OCI-M2 (cell line): ENCODE results near the gene LAMC1.
"Not testable (repeated sequence)": the region's sequence is repeated elsewhere in the genome, so short reads cannot be mapped to it uniquely, and the experiment has no call there.

Experiments used
- DNase-seq: peaks from one replicate; lab custom pipeline; 2025; ENCODE audit not compliant: unreplicated experiment; lab: John Stamatoyannopoulos, UW

Gene LAMC1

DNA sequence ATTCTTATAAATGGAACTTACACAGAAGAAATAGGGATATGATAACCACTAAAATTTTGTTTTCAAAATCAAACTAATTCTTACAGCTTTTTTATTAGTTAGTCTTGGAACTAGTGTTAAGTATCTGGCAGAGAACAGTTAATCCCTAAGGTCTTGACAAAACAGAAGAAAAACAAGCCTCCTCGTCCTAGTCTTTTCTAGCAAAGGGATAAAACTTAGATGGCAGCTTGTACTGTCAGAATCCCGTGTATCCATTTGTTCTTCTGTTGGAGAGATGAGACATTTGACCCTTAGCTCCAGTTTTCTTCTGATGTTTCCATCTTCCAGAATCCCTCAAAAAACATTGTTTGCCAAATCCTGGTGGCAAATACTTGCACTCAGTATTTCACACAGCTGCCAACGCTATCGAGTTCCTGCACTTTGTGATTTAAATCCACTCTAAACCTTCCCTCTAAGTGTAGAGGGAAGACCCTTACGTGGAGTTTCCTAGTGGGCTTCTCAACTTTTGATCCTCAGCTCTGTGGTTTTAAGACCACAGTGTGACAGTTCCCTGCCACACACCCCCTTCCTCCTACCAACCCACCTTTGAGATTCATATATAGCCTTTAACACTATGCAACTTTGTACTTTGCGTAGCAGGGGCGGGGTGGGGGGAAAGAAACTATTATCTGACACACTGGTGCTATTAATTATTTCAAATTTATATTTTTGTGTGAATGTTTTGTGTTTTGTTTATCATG lies 120.5 kb downstream of the LAMC1 start:
- no peak for DNase-seq

DNA sequence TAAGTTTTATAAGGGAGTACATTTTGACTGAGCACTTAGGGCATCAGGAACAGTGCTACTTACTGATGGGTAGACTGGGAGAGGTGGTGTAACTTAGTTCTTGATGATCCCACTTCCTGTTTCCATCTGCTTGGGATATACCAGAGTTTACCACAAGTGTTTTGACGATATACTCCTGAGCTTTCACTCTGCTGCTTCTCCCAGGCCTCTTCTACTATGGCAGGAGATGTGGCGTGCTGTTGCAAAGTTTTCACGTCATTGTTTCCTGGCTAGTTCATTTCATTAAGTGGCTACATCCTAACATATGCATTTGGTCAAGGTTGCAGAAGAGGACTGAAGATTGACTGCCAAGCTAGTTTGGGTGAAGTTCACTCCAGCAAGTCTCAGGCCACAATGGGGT lies 121.5 kb downstream of the LAMC1 start:
- DNase-seq, result no peak

DNA sequence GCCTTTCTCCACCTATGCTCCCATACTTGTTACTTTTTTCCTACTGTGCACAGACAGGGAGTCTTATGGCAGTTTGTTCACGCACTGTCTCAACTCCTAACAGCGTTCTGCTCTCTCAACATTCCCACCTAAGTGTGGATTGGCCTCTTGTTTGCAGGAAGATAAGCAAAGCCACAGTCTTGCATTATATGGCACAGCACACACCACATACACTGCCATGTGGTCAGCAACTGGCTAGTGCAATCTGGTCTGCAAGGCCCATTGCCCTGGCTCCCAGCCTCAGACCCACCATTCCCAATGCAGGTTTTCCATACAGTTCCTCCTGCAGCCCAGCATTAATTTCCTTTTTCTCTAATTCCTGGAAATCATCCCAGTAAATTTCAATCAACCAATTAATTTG lies 124.5 kb downstream of the LAMC1 start:
- no peak for DNase-seq

DNA sequence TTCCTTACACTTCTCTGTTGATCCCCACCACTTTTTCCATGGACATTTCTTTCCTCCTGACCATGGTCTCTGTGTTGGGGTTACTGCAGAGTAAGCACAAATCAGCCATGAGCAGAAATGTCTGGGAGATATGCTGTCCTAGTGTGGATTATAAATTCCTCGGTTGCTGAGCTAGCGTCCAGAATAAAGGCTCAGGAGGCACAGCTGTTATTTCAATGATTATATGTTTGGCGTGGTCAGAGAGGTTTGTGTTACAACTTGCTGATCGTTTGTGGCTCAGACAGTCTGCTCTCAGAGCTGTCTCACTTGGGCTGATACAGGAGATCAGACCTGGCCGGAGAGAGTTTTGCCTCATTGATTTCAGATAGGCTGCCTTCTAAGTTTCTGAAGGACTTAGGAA lies 125.4 kb downstream of the LAMC1 start:
- DNase-seq, result no peak

DNA sequence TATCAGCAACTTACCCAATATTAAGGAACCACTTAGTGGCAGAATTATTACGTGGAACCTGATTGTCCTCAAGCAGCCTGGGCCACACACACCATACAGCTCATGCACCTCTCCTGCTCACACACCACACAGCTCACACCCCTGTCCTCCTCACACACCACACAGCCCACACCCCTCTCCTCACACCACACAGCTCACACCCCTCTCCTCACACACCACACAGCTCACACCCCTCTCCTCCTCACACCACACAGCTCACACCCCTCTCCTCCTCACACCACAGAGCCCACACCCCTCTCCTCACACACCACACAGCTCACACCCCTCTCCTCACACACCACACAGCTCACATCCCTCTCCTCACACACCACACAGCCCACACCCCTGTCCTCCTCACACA lies 126.1 kb downstream of the LAMC1 start:
- no peak for DNase-seq

DNA sequence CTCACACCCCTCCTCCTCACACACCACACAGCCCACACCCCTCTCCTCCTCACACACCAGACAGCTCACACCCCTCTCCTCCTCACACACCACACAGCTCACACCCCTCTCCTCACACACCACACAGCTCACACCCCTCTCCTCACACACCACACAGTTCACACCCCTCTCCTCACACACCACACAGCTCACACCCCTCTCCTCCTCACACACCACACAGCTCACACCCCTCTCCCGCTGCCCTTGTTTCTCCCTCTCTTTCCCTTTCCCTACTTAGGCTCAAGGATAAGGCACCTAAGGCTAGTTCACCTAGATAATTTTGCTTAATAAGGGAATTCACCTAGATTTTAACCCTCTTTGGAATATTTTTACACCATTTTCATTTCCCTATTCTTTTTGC lies 126.8 kb downstream of the LAMC1 start:
- not testable (repeated sequence) for DNase-seq

DNA sequence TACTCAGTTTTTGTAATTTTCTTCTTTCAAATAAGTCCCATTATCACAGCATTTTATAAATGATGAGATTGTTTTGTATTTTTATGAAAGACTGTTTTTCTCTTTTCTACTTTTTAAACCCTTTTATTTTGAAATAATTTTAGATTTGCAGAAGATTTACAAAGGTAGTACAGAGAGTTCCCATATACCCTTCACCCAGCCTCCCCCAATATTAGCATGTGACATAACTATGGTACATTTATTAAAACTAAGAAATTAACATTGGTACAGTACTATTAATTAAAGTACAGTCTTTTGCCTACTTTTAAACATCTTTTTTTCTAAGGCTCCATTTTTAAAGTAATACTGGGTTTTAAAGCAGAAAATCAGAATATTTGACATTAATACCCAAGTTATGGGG lies 127.2 kb downstream of the LAMC1 start:
- no peak for DNase-seq

DNA sequence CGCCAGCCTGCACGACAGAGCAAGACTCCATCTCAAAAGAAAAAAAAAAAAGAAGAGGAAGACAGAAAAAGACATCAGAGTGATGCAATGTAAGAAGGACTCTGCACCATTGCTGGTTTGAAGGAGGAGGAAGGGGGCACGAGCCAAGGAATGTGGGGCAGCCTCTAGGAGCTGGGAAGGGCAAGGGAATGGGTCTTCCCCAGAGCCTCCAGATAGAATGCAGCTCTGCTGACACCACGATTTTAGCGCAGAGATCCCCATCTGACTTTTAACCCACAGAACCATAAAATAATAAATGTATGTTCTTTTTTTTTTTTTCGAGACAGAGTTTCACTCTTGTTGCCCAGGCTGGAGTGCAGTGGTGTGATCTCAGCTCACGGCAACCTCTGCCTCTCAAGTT lies 129.0 kb downstream of the LAMC1 start:
- no peak for DNase-seq

DNA sequence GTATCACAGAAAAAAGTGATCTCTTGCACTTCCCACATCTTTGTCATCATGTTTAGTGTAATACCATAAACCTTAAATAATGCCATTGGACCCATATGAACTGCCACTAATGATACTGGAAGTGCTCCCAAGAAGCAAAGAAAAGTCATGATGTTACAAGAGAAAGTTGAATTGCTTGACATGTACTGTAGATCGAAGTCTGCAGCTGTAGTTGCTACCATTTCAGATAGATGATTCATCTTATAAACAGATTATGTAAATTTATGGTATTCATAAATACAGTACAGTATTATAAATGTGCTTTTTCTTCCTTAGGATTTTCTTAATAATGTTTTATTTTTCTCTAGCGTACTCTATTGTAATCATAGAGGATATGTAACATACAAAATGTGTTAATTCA lies 132.7 kb downstream of the LAMC1 start:
- no peak for DNase-seq

DNA sequence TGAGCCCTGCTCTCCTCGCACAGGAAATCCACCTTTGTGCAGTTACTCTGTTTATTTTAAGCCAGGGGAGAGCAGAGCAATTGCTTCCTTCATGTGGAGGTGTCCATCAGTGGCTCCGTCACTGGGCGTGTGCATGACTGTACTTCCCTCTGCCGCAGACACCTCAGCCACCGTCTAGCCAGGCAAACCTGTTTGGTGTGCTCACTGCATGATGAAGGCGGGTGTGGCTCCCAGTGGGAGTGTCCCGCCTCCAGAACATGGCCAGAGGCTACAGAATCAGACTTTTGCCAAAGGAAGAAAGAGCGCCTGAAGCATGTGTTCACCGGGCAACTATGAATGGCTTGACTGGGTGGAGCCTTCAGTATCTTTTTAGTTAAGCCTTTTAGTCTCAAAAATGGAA lies 136.7 kb downstream of the LAMC1 start:
- DNase-seq, result no peak

DNA sequence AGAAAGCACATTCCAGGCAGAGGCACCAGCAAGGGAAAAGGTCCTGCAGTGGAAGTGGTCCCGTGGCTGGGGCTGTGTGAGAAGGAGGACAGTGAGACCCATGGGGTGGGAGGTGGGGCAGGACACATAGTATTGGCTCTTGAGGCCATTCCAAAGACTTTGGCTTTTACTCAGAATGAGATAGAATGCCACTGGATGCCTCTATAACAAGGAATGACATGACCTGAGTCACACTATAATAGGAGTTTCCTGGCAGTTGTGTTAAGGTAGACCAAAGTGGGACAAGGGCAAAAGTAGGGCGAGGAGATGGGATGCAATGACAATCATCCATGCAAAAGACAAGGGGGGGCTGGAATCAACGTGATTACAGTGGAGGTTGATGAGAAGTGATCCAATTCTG lies 138.2 kb downstream of the LAMC1 start:
- DNase-seq, result no peak

DNA sequence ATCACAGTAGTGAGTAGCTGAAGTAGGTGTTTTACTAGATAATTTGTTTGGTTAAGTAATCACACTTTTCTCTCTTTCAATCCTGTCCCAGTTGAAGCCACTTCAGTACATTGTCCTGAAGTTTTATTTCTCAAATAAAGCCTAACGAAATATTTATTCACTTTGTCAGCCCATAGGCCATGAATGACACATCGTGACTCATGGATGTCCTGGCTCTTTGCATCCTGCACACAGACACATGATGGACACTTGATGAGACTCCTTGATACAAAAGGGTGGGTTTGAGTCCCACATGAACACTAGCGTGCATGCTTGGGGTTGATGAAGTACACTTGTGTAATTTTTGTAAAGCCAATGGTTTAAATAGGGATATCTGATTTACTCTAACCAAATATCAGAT lies 140.1 kb downstream of the LAMC1 start:
- DNase-seq, result no peak

DNA sequence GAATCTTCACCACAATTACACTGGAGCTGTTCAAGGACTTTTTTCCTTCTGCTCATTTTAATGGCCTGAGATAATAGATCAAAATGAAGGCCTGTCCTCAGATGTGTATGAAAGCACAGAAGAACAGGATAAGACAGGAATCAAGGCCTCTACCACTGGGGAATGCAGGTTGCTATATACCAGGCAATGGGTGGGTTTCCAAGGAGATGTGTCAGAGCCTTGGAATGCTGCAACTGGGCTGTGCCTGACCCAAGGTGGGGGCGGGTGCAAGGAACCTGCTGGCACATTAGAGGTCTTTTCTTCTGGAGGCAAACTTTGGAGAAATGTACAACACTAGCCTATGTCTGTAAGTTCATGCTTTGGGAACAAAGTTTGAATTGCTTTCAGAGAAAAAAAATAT lies 141.1 kb downstream of the LAMC1 start:
- no peak for DNase-seq

DNA sequence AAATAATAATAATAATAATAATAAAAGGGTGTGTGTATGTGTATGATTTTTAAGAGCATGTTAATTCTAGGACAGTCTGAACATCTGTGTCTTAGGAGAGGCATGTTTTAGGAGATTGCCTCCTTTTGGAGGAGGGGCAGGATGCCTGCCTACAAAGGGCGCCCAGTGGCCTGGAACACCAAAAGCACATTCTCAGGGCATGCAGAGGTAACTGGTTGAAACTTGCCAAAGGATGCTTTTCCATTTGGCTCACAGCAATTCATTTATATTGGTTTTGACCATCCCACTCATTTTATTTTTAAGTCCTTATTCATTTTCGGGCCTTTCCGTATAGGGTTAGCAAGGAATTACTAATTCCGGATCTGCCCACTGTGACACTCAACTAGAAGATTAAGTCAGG lies 141.7 kb downstream of the LAMC1 start:
- DNase-seq, result no peak

DNA sequence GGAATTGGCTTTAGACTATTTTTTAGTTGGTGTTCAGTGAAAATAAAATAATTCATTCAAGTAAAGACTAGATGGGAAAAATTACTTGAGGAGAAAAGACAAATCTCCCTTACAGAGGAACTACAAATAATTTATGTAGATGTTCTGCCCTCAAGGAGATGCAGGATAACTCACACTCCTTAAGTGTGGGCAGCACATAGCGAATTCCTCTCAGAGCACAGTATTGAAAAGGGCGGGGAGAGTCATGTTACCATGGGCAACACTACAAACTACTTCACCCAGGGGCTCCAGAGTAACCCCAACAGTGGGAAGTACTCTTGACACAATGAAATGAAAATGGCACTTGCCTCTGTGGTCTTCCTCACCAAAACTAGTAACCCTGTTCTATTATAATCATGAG lies 142.2 kb downstream of the LAMC1 start:
- no peak for DNase-seq

DNA sequence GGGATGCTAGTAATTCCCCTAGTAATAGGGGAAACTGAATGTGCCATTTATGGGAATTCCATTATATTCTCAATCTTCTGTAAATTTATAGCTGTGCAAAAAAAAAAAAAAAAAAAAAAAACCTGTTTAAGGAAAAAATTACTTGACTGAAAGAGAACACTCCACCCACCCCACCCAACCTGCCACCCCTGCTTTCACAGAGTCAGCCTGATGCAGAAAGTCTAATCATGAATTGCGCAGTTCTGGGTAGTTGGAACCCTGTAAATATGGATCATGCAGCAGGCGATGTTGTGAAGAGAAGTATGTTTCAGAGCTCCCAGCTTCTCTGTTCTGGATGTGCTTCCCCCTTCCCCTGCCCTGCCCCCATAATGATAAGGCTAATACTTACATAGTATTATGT lies 143.2 kb downstream of the LAMC1 start:
- DNase-seq, result no peak

DNA sequence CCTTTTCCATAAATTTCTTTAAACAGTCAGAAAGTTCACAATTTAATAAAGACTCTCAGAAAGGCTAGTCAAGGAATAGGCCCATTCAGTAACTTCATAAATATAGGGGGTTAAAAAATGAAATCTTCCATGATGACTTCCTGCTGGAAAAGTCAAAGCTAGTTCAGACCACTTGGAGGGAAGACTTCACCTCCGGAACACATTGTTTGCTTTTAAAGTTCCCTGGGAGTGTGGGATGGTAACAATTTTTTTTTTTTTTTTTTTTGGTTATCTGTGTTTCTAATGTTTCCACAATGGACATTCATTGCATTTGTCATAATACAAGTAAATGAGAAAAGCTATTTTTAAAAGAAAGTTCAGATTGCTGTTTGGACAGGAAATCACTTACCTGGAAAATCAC lies 144.5 kb downstream of the LAMC1 start:
- DNase-seq, result no peak

DNA sequence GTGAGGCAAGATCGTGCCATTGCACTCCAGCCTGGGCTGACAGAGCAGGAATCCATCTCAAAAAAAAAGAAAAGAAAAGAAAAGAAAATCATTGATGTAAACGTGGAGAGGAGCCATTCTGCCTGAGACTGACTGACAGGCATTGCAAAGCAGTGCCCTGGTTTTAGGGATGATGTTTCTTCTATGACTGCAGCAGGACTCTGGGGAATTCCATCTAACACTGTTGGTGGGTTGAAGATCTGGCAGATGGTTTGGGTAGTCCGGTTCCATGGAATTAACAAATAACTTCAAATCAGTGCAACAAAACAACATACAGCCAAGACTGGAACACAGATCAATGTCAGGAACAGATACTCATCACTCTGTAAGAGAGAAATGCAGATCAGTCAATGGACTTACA lies 145.1 kb downstream of the LAMC1 start:
- no peak for DNase-seq

DNA sequence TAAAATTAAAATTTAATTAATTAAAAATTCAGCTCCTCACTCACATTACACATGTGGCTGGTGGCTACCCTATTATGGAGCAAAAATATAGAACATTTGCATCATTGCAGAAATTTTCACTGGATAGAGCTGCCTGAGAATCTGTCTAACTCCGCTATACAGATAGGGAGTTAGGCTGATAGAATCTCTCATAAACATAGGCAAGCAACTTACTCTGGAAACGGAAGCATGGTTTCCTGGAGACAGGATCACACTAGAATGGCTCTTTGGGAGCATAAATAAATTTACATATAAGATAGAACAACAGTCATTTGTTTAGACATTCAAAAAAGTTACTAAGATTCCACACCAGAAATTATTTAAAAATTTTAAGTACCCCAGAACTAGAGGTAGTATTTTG lies 150.6 kb downstream of the LAMC1 start:
- no peak for DNase-seq

DNA sequence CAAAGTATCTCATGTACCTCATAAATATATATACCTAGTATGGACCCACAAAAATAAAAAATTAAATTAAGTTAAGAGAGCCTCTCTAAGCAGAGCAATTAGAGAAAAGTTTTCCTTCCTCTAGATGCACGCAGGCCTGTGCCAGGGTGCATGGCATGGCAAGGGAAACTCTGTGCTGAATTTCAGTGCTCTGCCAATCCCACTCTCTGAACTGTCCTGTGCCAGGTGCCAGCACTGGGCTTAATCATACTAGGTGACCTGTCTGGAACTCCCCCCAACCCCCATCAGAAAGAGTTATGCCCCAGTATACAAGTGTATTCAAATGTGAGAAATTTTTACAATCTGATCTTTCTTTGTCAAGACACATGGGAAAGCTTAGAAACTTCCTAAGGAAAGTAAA lies 152.4 kb downstream of the LAMC1 start:
- no peak for DNase-seq

DNA sequence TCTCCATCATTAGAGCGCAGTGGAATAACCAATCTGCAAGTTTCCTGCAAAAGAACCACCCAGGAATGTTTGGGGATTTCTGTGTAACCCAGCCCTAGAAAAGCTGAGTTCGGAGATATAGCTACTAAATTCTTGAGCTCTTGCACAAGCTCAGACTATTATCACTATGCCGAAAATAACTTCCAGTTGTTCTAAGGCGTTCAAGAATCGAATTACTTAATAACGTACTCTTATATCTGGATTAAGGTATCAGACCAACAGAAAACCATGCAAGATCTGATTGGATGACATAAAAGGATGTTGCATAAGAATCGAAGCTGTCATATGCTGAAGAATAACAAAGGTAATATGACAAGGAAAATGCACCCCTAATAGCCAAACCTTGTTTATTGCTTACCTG lies 155.3 kb downstream of the LAMC1 start:
- no peak for DNase-seq

DNA sequence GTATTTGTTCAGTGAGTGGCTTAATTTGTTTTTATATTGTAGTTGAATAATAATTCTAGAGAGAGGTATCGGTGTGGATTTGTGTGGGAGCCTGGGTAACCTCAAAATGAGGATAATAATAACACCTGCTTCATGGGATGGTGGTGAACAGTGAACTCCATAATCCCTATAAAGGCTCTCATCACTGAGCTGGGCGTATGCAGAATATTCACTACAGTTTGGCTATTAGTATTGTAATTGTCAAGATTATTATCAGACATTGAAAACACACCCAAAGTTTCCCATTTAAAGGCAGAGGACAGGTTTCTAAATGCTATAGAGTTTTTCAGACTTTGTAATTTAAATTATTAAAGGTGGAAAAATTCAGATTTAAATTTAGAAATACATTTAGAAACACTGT lies 155.8 kb downstream of the LAMC1 start:
- DNase-seq, result no peak

DNA sequence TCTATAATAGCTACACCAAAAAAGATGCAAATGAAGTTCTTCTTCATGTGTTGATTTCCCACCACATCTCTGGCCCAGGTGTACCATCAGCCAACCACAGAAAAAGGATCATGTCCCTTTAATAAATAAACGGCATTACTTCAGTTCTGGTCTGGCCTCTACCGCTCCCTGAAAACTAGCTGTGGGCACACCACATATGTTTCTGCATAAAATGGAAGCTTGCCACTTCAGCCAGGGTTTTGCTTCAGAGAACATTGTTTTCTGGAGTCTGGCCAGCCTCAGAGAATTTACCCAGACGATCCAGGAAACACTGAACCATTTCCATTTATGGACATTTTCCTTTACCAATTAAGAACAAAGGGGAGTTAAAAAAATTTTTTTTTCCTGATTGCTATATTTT lies 157.0 kb downstream of the LAMC1 start:
- no peak for DNase-seq

DNA sequence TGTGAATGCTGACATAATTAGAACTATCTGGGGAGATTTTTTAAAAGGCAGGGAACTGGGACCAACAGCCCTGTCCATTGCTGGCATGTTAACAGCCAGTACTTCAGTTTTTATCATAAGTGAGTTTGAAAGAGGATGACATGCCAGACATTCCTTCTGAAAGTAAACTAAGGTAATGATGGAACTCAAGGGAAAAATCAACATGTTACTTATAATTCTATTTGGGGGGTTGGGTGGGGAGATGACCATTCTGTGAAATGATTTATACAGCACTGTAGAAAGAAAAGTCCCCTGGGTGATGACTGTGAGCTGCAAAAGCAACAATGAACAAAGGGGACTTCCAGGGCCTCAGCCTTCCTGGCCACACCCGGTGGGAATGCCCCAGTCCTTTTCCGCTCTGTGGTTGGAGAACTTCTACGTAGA lies 157.4 kb downstream of the LAMC1 start:
- no peak for DNase-seq
